Esophagus muscularis mucosa (tissue), 2 donors: ENCODE data around the gene GP2.

Source experiments
- POLR2A ChIP-seq: fragments of 450-650 bp; IDR thresholded peaks from one replicate; pipeline ENCODE4 v1.6.1; 2017; ENCODE audit warnings: antibody characterized with exemption, moderate library complexity, mild to moderate bottlenecking, low read depth
- POLR2AphosphoS5 ChIP-seq, 2 donors: sonication (generic); formaldehyde crosslinking; IDR thresholded peaks; one replicate each; pipeline ENCODE4 v1.6.1; 2017; ENCODE audit warnings: antibody characterized with exemption in 2 of 2

DNA sequence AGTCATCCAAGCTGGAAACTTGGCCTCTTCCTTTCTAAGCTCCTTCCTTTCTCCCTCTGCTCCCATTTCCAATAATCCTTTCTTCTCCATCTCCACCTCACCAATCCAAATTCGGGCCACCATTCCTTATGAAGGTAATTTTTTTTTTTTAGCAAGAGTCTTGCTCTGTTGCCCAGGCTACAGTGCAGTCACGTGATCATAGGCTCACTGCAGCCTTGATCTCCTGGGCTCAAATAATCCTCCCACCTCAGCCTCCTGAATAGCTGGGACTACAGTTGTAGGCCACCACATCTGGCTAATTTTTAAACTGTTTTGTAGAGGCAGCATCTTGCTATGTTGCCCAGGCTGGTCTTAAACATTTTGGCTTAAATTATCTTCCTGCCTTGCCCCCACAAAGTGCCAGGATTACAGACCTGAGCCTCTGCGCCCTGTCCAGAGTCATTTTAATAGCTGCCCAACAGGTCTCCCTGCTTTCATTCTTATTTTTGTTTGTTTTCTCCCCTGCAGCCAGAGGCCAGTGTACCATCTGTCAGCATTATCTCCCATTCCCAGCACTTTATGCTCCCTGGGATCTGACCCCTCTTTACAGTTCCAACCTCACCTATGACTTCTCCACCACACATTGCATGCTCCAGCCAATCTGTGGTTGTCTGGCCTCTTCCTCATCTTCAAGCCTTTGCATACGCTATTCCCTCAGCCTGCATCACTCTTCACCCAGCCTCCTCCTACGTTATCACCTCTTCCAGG, 2.3 kb upstream of the GP2 start:
- TF ChIP-seq POLR2A (no peak), POLR2AphosphoS5 (IDR thresholded peaks at IDR 0.05) (no peak)
